DND-41 (cell line): Measurements from ENCODE around the gene KDM8.

Experiments
- EZH2 ChIP-seq: IDR thresholded peaks from 3 replicates; pipeline ENCODE4 v1.6.1; 2012; ENCODE audit warnings: borderline replicate concordance, low read depth, mild to moderate bottlenecking, moderate library complexity, low read length, inconsistent platforms; ENCODE audit not compliant: severe bottlenecking
- TF ChIP-seq, protein P1 (sequence below): IDR thresholded peaks from 2 replicates; pipeline ENCODE4 v1.5.1; 2012; ENCODE audit warnings: borderline replicate concordance, low read length, moderate library complexity, mild to moderate bottlenecking; ENCODE audit not compliant: poor library complexity, severe bottlenecking; ENCODE audit errors: extremely low read depth

DNA sequence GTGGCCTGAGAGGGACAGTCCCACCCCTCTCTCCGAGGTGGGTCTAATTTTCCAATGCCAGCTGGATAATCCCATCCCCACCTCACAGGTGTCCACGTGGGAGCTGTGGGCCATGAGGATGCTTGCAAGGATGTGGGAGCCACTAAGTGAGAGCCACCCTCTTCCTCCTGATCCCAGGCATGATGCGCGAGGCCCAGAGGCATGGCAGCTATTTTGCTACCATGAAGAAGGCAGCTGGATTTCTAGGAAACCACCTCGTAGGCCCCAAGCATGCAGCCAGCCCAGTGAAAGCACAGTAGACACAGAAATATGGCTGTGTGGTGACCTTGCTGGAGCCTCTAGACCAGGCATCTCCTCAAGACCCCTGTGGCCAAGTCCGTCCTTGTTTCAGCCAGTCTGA is 20.4 kb downstream of the KDM8 start:
- TF ChIP-seq, protein P1, sequence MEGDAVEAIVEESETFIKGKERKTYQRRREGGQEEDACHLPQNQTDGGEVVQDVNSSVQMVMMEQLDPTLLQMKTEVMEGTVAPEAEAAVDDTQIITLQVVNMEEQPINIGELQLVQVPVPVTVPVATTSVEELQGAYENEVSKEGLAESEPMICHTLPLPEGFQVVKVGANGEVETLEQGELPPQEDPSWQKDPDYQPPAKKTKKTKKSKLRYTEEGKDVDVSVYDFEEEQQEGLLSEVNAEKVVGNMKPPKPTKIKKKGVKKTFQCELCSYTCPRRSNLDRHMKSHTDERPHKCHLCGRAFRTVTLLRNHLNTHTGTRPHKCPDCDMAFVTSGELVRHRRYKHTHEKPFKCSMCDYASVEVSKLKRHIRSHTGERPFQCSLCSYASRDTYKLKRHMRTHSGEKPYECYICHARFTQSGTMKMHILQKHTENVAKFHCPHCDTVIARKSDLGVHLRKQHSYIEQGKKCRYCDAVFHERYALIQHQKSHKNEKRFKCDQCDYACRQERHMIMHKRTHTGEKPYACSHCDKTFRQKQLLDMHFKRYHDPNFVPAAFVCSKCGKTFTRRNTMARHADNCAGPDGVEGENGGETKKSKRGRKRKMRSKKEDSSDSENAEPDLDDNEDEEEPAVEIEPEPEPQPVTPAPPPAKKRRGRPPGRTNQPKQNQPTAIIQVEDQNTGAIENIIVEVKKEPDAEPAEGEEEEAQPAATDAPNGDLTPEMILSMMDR: no peak
- no peak for TF ChIP-seq EZH2
